GM21529 (cell line): ENCODE results near the gene ARIH2.
"Not testable (repeated sequence)": the region's sequence is repeated elsewhere in the genome, so short reads cannot be mapped to it uniquely, and the experiment has no call there.

Experiments used
- ATAC-seq: cut with Tn5 transposase; IDR thresholded peaks from one replicate; pipeline ENCODE4 v1.9.1; 2021; ENCODE audit not compliant: unreplicated experiment

The ARIH2 gene

DNA sequence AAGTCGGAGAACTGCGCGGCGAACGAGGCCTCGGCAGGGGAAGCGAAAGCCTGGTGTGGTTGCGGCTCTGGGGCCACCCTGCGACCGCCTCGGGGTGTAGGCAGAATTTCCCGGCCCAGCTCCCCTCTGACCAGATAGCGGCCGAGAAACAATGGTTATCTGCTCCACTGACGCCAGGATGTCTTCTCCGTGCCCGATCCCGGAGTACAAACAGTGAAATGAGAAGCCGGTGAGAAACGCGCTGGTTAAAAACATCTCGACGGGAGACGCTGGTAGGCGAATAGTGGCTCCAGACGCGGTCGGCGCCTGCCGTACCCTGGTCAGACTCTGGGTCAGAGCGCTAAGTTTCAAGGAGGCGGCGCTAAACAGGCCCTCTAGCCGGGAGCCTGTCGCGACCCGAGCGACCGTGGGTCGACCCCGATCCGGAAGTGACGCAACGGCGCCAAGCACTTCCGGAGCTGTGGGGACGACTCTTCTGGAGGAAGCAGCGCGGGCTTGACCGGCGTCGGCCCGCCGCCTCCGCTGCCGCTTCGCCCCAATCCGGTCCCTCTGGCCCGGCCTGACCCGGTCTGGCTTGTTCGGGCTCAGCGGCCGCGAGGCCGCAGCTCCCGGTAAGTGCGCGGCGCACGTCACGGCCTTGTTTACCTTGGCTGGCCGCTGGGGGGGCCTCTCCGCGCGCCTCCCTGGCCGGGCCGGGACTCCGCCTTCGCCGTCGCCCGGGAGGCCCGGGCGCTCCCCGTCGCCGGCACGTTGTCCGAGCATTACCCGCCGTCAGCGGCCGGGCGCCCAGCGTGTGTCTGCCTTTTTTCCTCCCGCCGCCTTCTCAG lies at the start of gene ARIH2:
Gene ARIH2 (plus strand): TSS at position 455 of the 827 bp plus-strand sequence. CDS start 8,717 bp downstream, outside the sequence.
- peak; percentile 79 for ATAC-seq

DNA sequence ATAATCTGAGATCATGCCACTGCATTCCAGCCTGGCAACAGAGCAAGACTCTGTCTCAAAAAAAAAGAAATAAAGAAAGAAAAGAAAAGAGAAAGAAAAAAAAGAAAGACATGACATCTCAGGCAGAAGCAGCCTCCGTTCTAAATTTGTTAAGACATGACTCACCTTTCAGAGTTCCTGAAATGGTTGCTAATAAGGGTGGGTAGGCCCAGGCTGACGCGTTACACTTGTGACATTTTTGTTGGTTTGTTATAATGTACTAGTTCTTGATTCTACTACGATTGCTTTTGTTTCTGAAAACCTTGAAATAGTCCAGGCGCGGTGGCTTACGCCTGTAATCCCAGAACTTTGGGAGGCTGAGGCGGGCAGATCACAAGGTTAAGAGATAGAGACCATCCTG lies 41.0 kb upstream of the ARIH2 start:
- ATAC-seq: no peak

DNA sequence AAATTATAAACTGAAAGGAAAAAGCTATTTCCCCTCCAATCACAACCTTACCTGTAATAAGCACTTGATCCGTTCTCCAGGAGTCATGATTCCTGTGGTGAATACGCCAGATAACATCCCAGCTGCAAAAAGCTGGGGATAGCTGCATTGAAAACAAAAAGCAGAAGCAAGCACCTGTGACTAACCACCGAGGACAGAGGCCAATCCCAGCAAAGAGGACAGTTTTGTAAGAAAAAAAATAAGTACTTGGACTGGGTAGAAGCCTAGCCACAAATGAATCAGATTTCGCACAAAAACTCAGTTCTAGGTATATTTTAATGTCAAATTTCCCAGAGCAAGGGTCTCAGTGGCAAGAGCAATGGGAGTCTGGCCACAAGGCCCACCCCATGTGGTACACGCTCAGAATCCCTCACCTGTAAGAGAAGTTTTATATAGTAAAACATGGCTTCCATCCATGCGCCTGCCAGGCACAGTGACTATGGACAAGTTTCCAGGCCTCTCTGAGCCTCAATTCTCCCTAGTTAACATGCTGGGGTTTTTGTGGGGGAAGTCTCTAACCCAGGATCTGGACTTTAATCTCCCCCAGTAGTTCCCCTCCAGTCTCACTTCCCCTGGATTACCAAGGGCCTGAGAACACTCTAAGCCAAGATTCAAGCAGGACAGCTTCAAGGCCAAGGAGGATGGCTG lies 39.2 kb upstream of the ARIH2 start:
- no peak for ATAC-seq

DNA sequence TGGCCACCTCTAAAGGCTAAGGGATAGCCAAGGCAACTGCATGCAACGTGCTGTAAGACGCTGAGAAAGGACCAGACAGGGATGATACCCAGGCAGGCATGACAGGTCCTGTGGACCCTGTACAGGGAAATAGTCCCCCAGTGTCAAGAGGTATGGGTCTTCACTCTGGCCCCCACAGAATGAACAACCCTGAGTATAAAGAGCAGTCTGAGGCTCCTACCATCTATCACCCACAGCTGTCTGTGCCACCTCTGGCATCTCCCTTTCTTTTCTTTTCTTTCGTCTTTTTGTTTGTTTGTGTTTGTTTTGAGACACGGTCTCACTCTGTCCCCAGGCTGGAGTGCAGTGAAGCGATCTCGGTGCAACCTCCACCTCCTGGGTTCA lies 38.7 kb upstream of the ARIH2 start:
- no peak for ATAC-seq

DNA sequence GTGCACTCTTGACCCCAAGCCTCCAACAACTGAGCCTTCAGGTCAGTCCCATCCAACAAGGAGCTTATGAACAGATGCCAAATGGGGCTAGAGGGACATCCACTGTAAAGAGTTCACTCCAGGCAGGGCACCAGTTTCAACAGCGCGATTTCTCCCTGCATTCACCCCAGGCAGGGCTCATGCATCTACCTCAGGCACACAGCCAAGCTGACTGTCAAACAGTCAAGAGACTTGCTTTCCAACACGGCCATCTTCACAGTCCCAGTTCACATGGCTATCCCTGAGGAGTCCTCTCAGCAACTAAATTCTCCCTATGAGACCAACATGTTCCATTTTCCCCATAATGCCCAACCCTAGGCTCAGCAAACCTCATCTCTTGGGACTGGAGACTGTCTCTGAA lies 37.6 kb upstream of the ARIH2 start:
- no peak for ATAC-seq

DNA sequence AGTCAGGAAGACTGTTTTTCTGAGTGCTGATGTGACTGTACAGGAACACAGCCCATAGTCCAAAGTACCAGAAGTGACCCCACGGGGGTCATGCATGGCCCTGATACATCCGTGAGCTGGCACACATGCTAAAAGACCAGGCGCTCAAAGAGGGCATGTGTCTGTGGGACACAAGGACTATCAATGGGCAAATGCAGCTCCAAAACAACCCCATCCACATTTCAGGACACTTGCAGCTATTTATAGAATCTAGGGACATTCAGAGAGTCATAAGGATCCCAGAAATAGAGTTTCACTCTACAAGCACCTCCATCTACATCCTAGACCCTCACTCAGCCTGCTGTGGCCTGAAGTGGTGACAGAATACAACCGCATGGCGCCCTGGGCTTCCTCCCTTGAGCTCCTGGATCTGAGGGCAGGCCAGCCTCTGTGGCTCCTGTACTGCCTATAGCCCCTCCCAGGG lies 37.0 kb upstream of the ARIH2 start:
- ATAC-seq: no peak

DNA sequence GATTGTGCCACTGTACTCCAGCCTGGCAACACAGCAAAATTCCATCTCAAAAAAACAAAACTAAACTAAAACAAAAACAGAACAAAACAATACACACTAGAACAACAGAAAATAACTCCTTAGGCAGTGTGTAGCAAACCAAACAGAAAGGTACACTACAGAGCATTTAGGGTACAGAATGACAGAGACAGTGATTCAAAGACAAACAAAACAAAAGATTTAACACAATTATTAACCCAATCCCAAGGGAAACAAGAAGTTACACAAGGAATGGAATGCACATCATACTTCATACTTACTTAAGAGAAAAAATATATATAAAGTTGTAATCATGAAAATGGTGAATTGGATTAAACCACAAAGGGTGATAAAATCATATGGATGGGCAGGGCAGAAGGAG lies 32.9 kb upstream of the ARIH2 start:
- ATAC-seq: no peak

DNA sequence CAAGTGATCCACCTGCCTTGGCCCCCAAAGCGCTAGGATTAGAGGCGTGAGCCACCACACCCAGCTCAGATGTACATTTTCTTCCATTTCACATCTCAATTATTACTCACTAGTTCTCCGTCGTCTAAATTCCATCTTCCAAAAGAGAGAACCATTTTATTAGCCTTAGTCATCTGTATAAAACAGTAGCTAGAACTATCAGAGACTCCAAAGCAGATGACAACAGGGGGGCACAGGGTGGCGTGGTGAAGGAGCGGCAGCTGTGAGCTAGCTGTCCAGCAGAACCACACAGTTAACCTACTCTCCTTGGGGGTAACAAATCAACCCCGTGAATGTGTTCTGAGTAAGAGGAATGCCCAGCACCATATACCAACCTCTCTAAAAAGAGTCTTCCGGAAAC lies 27.0 kb upstream of the ARIH2 start:
- no peak for ATAC-seq

DNA sequence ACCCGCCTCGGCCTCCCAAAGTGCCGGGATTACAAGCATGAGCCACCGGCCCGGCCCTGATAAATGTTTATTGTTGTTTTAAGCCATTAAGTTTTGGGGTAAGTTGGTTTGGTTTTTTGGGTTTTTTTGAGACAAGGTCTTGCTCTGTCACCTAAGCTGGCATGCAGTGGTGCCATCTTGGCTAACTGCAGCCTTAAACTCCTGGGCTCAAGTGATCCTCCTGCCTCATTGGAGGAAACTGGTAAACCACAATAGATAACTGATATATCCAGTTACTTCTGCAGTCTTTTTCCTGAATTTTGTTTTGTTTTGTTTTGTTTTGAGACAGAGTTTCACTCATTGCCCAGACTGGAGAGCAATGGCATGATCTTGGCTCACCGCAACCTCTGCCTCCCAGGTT lies 24.1 kb upstream of the ARIH2 start:
- ATAC-seq: no peak

DNA sequence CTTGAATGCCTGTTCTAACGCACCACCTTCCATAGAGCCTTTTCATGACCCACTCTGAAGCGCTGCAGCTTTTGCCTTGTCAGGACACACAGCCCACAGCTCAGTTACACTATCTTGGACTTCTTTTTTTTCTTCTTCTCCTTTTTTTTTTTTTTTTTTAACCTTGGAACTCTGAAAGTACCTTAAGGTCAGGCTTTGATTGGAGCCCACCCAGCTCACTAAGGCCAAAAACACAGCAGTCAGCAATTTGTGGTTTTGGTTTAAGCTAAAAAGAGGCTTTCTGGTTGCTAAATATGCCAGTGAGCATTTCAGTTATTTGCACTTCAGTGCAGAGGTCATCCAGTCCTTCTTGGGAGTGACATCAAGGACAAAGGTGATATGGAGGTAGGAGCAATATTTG lies 21.7 kb upstream of the ARIH2 start:
- no peak for ATAC-seq

DNA sequence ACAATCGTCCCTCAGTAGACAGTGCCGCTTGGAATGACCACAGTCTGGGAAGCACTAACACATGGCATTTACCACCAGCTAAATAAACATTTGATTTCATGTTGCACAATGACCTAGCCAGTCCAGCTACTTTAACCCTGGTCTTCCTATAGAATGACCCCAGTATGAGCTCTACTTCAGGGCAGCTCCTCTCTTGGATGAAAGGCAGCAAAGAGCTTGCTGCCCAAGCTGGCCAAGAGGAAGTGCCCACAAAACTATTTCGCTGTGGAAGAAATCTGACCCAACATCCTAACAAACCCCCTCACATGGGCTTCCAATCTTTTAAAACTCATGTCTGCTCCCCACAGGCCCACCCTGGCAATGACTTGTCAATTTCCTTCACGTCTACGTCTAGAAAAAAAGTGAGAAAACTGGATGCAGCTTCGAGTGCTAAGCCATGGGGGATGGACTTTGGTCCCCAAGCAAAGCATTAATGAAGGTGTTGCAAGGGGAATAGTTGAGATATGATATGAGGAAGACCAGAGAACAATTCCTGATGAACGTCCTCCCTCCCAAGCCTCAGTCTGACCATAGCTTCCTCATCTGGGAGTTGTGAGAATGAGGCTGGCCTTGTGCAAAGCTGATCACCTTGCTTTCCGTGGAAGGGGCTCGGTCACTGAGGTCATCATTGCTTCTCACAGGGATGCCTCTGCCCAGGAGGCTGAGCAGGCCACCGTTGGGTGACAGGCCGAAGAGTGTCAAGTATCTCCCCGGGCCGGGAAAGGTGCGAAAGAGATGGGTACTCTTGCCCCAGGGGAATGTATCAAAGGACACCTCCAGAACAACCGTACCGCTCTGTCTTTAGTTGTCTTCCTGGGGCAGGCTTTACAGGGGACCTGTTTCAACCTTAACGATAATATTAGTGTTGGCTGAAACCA lies 20.9 kb upstream of the ARIH2 start:
- ATAC-seq: no peak

DNA sequence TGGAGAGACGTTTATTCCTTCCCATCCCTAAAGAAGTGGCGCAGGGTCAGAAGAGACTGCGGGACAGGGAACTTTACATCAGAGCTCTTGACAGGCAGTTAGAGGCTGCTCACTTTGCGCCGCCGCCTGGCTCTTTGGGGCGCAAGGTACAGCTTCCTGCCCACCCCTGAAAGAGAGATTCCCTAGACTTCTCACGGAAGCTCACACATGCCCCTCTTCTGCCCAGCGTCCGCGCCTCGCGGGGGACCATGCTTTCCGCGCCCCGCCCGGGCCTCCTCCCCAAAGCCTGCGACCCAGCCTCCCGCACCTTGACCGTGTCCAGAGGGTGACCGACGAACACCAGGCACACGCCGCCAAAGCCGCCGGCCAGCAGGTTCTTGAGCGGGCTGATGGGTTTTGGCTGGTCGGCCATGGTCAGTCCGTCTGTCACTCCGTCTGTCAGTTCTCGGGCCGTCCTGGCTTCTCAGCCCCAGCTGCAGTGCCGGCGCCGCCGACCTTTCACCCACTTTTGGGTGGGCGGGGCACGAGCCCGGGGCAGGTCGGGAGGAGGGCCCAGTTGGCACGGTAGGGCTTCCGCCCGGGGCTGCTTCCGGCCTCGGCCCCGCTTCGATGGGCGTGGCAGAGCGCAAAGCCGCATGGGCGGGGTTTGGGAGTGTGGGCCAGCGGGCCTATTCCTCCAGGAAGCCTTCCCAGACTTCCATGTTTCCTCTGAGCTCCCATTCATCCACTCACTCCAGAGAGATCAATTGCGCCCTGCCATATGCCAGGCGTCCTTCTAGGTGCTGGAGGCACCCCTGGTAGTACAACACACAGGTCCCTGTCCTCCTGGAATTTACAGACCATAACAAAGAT lies 20.0 kb upstream of the ARIH2 start, which contains the start of gene SLC25A20:
Gene SLC25A20 (minus strand): TSS at position 500 of the 852 bp plus-strand sequence. CDS start 88 bp downstream, at position 412.
- ATAC-seq: peak; percentile 88

DNA sequence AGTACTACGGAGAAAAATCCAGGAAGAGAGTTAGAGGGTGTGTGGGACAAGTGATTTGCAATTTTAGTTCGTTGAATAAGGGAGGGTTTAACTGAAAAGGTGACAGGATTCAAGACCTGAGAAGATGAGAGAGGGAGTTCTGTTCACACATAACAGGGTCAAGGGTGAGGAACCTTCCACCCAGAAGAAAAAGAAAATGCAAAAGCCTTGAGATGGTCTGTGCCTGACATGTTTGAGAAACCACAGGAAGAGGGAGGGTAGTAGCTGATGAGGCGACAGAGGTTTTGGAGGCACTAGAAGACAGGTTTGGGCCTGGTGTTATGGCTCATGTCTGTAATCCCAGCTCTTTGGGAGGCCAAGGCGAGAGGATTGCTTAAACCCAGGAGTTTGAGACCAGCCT lies 19.4 kb upstream of the ARIH2 start:
- no peak for ATAC-seq

DNA sequence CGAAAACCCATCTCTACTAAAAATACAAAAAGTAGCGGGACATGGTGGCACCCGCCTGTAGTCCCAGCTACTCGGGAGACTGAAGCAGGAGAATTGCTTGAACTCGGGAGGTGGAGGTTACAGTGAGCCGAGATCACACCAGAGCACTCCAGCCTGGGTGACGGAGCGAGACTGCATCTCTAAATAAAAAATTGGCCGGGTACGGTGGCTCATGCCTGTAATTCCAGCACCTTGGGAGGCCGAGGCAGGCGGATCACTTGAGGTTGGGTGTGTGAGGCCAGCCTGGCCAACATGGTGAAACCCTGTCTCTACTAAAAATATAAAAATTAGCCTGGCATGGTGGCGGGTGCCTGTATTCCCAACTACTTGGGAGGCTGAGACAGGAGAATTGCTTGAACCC lies 11.6 kb upstream of the ARIH2 start:
- ATAC-seq: not testable (repeated sequence)

DNA sequence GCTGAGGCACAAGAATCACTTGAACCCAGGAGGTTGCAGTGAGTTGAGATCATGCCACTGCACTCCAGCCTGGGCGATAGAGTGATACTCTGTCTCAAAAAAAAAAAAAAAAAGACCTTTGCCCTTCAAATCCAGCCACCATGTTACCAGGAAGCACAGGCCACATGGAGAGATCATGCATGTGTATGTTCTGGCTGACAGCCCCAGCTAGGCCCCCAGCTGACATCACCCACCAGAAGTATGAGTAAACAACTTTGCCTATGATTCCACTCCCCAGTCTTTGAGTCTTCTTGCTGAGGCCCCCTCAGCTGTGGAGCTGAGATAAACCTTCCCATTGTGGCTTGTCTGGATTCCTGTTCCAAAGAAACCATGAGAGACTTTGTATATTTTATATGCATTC lies 3.3 kb upstream of the ARIH2 start:
- ATAC-seq: no peak

DNA sequence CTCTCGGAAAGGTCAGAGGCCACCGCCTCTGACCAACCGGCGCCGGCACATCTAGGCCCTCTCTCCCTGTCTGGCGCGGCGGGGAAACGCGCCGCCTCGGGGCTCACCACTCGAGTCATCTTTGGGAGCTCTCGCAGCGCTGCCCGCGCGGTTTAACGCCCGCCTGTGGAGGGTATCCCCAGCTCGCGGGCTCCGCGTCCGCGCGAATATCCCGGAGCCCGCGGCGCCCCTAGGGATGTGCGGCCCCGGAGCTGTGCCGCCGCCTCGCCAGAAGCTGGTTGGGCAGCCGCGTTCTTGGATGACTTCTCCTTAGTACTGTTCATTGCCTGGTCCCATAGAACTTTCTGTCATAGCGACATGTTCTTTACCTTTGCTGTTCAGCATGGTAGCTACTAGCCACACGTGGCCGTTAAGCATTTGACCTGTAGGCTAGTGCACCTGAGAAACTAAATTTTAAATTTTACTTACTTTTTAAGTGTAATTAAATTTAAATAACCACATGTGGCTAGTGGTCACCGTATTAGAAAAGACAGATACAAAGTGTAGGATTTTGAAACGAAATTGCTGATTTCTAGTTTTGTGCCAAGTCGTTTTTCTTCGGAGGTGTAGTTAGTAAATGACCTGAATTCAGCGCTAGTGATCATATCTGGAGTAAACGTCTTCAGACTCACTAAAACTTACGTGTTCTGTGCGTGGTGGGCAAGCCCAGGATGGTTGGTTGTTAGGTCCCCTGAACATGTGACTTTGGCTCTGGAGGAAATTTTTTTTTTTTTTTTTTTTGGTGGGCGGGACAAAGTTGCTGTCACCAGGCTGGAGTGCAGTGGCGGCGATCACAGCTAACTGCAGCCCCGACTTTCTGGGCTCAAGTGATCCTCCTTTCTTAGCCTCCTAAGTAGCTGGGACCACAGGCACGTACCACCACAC lies 835 bp downstream of the ARIH2 start:
- no peak for ATAC-seq

DNA sequence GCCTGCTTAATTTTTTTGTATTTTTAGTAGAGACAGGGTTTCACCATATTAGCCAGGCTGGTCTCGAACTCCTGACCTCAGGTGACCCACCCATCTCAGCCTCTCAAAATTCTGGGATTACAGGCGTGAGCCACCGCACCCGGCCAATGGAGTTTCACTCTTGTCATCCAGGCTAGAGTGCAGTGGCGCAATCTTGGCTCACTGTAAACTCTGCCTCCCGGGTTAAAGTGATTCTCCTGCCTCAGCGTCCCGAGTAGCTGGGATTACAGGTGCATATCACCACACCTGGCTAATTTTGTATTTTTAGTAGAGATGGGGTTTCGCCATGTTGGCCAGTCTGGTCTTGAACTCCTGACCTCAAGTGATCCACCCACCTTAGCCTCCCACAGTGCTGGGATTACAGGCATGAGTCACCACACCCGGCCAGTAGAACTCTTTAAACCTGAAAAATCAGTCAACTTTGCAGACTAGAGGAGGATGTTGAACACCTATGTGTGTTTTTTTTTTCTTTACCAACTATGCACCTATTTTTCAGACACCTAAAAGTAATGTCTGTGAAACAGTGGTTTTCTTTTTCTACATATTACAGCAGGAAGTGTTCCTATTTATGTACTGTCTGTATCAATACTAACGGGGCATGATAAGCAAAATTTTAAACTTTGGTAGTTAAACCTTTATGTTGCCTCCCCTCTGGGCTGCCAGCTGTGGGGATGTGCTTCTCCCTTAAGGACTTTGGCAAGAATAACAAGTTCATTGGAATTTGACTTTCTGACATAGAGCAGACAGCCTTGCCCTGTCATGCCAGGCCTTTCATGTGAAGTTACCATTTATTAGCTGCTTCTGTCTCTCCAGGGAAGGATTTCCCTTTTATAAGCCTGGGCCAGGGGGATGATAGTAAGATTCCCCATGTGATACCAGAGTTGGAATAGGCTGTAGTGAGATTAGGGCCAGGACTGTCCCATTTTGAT lies 8.1 kb downstream of the ARIH2 start:
- ATAC-seq: no peak

DNA sequence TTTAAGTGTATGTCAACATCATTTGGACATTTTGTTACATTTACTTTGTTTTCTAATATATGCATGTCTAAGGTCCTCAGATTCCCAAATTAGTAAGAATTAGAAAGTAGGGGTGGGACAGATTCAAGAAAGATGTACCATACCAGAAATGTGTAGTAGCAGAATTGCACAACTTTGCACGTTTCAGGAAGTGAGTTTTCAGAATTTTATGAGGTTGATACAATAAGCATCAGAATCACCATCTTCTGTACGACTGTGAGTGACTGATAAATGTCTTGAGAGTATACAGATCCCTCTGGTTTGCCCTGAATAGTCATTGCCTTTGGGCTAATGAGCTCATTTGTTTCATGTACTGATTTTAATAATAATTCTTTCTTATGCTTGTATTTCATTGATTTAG lies 9.3 kb downstream of the ARIH2 start:
- ATAC-seq: no peak
